ENCODE results near the gene GGT5. TPM values are rescaled to one million over a fixed set of nuclear protein-coding genes. Genes with fewer than 3 reads are reported as not detected.

Gene GGT5
- total RNA-seq, 2 donors from 2014 or later, result 81.3 to 175 TPM

GRCh38 chr22:24188705-24189248, 56.1 kb downstream of the GGT5 start:
- Histone ChIP-seq H3K9me3 (no peaks in the 10 kb centered on the region), H3K27me3 (replicated peaks; ENCODE audit: insufficient read depth) (no peaks in the 10 kb centered on the region), H3K27ac (no peak overlapping the region), H3K4me1 (ENCODE audit: control insufficient read depth in 1 of 2, low read depth in 2 of 2) (peaks cover 7 to 27% of the 10 kb centered on the region in 2 donors), H3K4me3 (no peak overlapping the region), H3K36me3 (peaks cover 10% of the 10 kb centered on the region)
- DNase-seq (ENCODE audit: low spot score) (no peak), ATAC-seq (ENCODE audit: insufficient number of reproducible peaks, low FRiP score, low read depth) (no peak)
- no peak for TF ChIP-seq CTCF (IDR thresholded peaks at IDR 0.05)

GRCh38 chr22:24187731-24188644, 56.9 kb downstream of the GGT5 start:
- Histone ChIP-seq H3K36me3 (peaks cover 10% of the 10 kb centered on the region), H3K27me3 (replicated peaks; ENCODE audit: insufficient read depth) (no peaks in the 10 kb centered on the region), H3K27ac (no peak overlapping the region), H3K4me1 (ENCODE audit: control insufficient read depth in 1 of 2, low read depth in 2 of 2) (peaks cover 14 to 35% of the 10 kb centered on the region in 2 donors), H3K4me3 (no peak overlapping the region), H3K9me3 (no peaks in the 10 kb centered on the region)
- DNase-seq (ENCODE audit: low spot score) (no peak), ATAC-seq (ENCODE audit: insufficient number of reproducible peaks, low FRiP score, low read depth) (no peak)
- TF ChIP-seq CTCF (IDR thresholded peaks at IDR 0.05), result no peak

- Histone ChIP-seq H3K4me1 (ENCODE audit: control insufficient read depth in 1 of 2, low read depth in 2 of 2) (peaks cover 16 to 44% of the 10 kb centered on the region in 2 donors), H3K4me3 (no peak overlapping the region), H3K36me3 (peaks cover 10% of the 10 kb centered on the region), H3K9me3 (no peaks in the 10 kb centered on the region), H3K27ac (no peak overlapping the region), H3K27me3 (replicated peaks; ENCODE audit: insufficient read depth) (no peaks in the 10 kb centered on the region)
- ATAC-seq (ENCODE audit: insufficient number of reproducible peaks, low FRiP score, low read depth), result no peak
- no peak for TF ChIP-seq CTCF (IDR thresholded peaks at IDR 0.05)
- no peak for DNase-seq (ENCODE audit: low spot score)
Measured at GRCh38 chr22:24186892-24187670, 57.8 kb downstream of the GGT5 start.

GRCh38 chr22:24186352-24186740, 58.5 kb downstream of the GGT5 start:
- no peak overlapping the region for H3K4me3 ChIP-seq
- no peaks in the 10 kb centered on the region for H3K9me3 ChIP-seq
- H3K4me1 ChIP-seq (ENCODE audit: control insufficient read depth in 1 of 2, low read depth in 2 of 2), result peaks cover 21 to 51% of the 10 kb centered on the region in 2 donors
- H3K36me3 ChIP-seq, result peaks cover 10% of the 10 kb centered on the region
- TF ChIP-seq CTCF (IDR thresholded peaks at IDR 0.05), result no peak
- H3K27ac ChIP-seq, result no peak overlapping the region
- ATAC-seq (ENCODE audit: insufficient number of reproducible peaks, low FRiP score, low read depth) (no peak), DNase-seq (ENCODE audit: low spot score) (no peak)
- no peaks in the 10 kb centered on the region for H3K27me3 ChIP-seq (replicated peaks; ENCODE audit: insufficient read depth)
